Right kidney (tissue), 1 donor: ENCODE measurements around the gene FMNL2.

Experiments used
- DNase-seq: peaks from one replicate; pipeline ENCODE4 v3.0.0-alpha.2; 2016

The FMNL2 gene

GRCh38 chr2:152622219-152622618 is 287.2 kb downstream of the FMNL2 start:
- DNase-seq: no peak

GRCh38 chr2:152623076-152623740 is 288.2 kb downstream of the FMNL2 start:
- DNase-seq: peak; percentile 17

GRCh38 chr2:152623775-152624174 is 288.8 kb downstream of the FMNL2 start:
- DNase-seq: no peak

DNA sequence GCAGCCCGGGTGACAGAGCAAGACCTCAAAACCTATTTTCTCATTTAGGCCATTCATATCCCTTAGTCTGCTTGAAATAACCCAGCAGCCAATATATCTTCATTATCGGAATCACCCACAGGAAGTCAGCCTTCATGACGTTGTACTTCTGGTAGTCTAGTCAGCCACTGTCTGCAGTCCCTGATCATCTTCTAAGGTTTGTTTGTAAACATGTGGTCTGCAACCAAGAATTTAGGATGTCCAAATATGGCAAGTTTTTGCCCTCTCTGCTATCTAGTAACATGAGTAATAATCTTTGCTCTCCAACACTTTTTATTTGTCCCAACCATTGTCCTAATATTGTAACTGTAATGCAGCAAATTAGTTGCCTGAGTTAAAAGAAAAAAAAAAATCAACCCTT is 289.8 kb downstream of the FMNL2 start:
- DNase-seq: no peak

DNA sequence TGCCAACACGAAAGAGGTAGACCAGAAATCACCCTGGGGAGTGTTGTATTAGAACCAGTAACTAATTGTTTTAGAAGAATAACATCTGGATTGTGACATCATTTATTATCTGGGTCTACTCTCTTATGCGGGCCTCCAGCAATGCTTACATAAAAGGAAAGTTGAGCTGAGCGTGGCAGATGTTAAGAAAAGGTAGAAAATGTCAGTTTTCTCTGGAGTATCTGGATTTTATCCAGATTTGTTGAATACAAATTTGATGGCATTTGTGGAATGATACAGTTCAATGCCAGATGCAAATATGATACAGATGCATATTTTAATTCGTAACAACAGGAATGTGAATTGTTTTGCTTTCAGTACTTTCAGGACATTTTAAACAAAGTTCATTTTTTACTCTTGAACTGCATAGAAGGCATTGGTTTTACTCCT is 292.0 kb downstream of the FMNL2 start:
- DNase-seq: no peak

GRCh38 chr2:152627351-152627957 is 292.5 kb downstream of the FMNL2 start:
- DNase-seq: no peak

- no peak for DNase-seq
These were observed 294.2 kb downstream of the FMNL2 start for GRCh38 chr2:152629202-152629601.

- DNase-seq: no peak
These were observed 295.5 kb downstream of the FMNL2 start for GRCh38 chr2:152630466-152630865.

GRCh38 chr2:152632736-152633135 is 297.8 kb downstream of the FMNL2 start:
- no peak for DNase-seq

DNA sequence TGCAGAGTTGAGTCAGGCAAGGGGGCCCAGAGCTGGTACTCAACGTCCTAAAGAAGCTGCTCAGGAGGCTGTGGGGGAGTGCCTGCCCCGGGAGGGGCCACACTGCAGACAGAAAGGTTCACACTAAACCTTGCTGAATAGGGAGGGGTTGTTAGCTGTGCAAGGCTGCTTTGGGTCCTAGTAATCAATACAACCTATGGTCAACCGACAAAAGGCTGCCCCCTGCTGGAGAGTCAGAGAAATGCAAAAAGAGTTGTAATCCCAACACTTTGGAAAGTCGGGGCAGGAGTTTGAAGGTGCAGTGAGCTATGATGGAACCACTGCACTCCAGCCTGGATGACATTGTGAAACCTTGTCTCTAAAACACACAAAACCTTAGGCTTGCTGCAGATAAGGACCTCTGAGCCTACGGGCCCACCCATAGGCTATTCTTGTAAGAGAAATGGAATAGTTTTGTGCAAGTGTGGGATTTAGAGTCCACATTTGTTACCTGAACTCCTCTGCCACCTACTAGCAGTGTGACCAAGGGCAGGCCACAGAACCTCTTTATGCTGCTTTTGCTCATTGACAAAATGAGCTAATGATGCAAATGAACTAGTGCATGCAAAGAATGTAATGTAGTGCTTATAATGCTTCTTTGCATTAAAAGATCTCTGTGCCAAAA is 300.8 kb downstream of the FMNL2 start:
- peak; percentile 27 for DNase-seq

DNA sequence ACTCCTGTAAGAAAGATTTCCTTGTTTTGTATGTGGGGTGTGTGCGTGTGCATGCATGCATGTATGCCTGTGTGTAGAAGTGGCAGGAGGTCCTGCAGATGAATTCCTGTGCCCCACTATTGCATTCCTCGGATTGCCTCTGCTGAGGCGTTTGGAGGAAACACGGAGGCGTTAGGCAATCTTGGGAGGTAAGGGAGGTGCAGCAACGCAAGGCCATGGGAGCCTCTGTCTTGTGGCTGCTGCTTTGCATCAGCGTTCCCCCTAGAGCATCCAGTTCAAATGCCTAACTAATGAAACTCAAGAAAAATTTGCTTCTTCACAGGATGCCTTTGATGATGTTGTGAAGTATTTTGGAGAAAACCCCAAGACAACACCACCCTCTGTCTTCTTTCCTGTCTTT is 302.3 kb downstream of the FMNL2 start:
- DNase-seq: no peak

GRCh38 chr2:152638056-152638455 is 303.1 kb downstream of the FMNL2 start:
- no peak for DNase-seq

DNA sequence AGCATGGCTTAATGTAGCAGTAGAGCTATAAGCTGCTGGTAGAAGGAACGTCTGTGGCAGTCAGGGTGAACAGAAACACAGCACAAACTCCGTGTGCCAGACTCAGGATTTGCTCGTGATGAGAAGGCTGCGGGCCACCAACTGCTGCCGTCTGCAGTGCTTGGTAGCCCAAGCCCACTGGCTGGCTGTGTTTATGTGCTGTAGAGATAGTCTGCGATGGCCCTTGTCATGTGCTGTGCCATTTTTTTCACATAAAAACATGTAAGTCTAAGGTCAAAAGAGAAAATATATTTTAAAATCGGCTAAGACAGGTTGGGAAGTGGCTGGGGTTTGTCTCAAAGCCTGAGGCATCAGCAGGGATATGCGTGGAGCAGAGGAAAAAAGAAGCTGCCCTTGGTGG is 303.6 kb downstream of the FMNL2 start:
- no peak for DNase-seq

GRCh38 chr2:152644189-152644873 is 309.4 kb downstream of the FMNL2 start:
- DNase-seq: no peak

- no peak for DNase-seq
These were observed 311.3 kb downstream of the FMNL2 start for GRCh38 chr2:152646264-152646663.

DNA sequence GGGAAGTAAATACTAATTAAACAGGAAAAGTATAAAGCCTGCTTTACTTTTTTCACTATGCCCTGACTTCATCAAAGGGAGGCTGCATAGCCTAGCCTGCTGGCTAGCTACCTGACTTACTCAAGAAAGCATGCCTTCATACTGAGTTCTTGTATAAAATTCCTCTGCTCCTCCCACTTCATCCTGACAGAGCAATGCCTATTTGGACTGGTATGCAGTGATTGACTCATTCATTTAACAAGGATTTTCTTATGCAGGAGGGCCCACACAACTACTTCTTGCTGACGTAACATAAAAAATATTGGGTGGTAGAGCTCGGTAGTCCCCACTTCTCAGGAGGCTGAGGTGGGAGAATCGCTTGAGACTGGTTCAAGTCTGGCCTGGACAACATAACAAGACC is 311.8 kb downstream of the FMNL2 start:
- no peak for DNase-seq

GRCh38 chr2:152647552-152647951 is 312.6 kb downstream of the FMNL2 start:
- no peak for DNase-seq

- DNase-seq: no peak
These were observed 313.4 kb downstream of the FMNL2 start for GRCh38 chr2:152648336-152648735.

DNA sequence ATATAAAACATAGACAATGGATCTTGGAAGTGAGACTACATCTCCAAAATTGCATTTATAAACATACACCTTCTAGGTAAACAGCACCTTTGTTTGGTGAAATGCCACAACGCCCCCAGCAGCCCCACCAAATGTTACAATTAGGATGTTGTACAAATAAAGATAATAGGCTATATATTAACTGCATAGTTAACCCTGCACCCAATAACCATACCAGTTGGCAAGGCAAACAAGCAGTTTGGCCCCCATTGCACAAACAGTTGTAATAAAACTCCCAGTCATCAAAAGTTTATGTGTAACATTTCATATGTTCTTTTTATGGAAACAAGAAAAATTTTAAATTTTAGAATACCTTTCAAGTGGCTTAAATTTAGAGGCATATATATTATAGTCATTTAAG is 315.0 kb downstream of the FMNL2 start:
- DNase-seq: no peak

DNA sequence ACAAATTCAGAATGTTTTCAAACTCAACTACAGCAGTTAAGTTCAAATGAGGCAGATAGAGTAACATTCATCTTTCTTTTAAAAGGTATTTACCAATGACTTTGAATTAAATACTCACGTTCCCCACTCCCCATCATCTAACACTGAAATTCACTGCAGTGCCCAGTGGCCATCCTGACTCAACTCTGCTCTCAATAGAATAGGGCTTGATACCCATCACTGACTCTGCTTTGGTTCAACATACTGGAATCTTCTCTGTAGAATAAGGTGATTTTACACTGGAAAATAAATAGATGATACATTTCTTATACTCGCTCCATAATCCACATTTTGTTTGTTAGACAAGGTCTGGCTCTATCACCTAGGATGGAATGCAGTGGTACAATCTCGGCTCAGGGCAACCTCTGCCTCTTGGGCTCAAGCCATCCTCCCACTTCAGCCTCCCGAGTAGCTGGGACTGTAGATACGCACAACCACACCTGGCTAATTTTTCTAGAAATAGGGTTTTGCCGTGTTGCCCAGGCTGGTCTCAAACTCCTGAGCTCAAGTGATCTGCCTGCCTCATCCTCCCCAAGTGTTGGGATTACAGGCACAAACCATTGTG is 315.9 kb downstream of the FMNL2 start:
- DNase-seq: no peak

GRCh38 chr2:152651834-152652233 is 316.9 kb downstream of the FMNL2 start:
- no peak for DNase-seq

DNA sequence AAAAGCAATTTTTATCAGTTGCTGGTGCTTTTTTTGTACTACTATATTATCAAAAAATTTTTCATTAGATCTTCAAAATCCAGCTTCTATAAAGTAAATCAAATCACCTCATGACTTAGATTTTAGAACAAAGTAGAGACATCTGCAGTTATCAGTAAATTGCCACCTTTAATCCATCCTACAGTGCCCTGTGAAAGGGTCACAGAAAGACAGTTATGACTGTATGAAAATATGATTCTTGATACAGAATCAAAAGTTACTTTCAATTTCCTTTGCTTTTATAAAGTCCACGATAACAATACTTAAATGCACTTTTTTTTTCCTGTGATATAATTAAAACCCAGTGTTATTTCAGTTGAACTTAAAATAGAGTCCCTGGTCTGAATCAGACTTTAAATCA is 320.9 kb downstream of the FMNL2 start:
- DNase-seq: no peak

GRCh38 chr2:152657043-152657442 is 322.1 kb downstream of the FMNL2 start:
- no peak for DNase-seq
